MG63 (cell line): ENCODE measurements around the gene SLC25A52. TPM values are rescaled to one million over a fixed set of nuclear protein-coding genes. Genes with fewer than 3 reads are reported as not detected.

Experiments used
- DNase-seq: peaks from one replicate; pipeline ENCODE4 v3.0.0-alpha.2; 2020
- H3K27me3 ChIP-seq: fragments of 250-450 bp; sonication (Bioruptor Pico); 2 replicates; pipeline ENCODE4 v1.5.1; 2020; ENCODE audit warnings: mild to moderate bottlenecking, moderate library complexity
- H3K36me3 ChIP-seq: fragments of 250-450 bp; sonication (Bioruptor Pico); 2 replicates; pipeline ENCODE4 v1.5.1; 2020; ENCODE audit warnings: mild to moderate bottlenecking, moderate library complexity
- H3K4me3 ChIP-seq: fragments of 250-450 bp; sonication (Bioruptor Pico); 2 replicates; pipeline ENCODE4 v1.5.1; 2020; ENCODE audit warnings: mild to moderate bottlenecking, moderate library complexity
- H3K9me3 ChIP-seq: fragments of 250-450 bp; sonication (Bioruptor Pico); 2 replicates; pipeline ENCODE4 v1.5.1; 2020; ENCODE audit warnings: mild to moderate bottlenecking, moderate library complexity
- total RNA-seq: library from RNA; depleted of rRNA; stranded (reverse); fragments of >200 nt; shearing (Covaris generic); gene quantifications from 2 replicates; pipeline ENCODE4 v1.2.3, GENCODE V29; 2014; ENCODE audit warnings: low replicate concordance; rRNA removed

SLC25A52 gene
- total RNA-seq, 1 experiment from 2014 or later = not detected

GRCh38 chr18:31719363-31720006, 41.2 kb downstream of the SLC25A52 start:
- Histone ChIP-seq H3K36me3 (no peaks in the 10 kb centered on the region), H3K4me3 (no peak overlapping the region), H3K27me3 (no peaks in the 10 kb centered on the region)

GRCh38 chr18:31718386-31718785, 42.3 kb downstream of the SLC25A52 start:
- Histone ChIP-seq H3K27me3 (no peaks in the 10 kb centered on the region), H3K4me3 (no peak overlapping the region), H3K9me3 (no peaks in the 10 kb centered on the region; the same call in 1 of the 2 replicates), H3K36me3 (no peaks in the 10 kb centered on the region)
- no peak for DNase-seq

More at GRCh38 chr18:31719363-31720006, 41.2 kb downstream of the SLC25A52 start:
- DNase-seq = no peak
- H3K9me3 ChIP-seq = no peaks in the 10 kb centered on the region; the same call in 1 of the 2 replicates

GRCh38 chr18:31716362-31716761, 44.3 kb downstream of the SLC25A52 start:
- DNase-seq = no peak
- Histone ChIP-seq H3K4me3 (no peak overlapping the region), H3K36me3 (no peaks in the 10 kb centered on the region), H3K9me3 (no peaks in the 10 kb centered on the region; the same call in 1 of the 2 replicates), H3K27me3 (no peaks in the 10 kb centered on the region)

- Histone ChIP-seq H3K9me3 (no peaks in the 10 kb centered on the region), H3K36me3 (no peaks in the 10 kb centered on the region), H3K4me3 (no peak overlapping the region), H3K27me3 (no peaks in the 10 kb centered on the region)
- DNase-seq = no peak
Measured at GRCh38 chr18:31711365-31712172, 49.1 kb downstream of the SLC25A52 start.

GRCh38 chr18:31710826-31711225, 49.9 kb downstream of the SLC25A52 start:
- no peak overlapping the region for H3K4me3 ChIP-seq
- no peaks in the 10 kb centered on the region for H3K27me3 ChIP-seq
- H3K9me3 ChIP-seq = no peaks in the 10 kb centered on the region
- H3K36me3 ChIP-seq = no peaks in the 10 kb centered on the region
- no peak for DNase-seq

Other genes starting within 250 kb of the SLC25A52 start
- gene TTR, start 169.0 kb downstream of the SLC25A52 start, total RNA-seq = not detected in 2 replicates
- gene B4GALT6, start 76.3 kb downstream of the SLC25A52 start, total RNA-seq = 1.7 and 2.0 TPM in 2 replicates
- gene TRAPPC8, start 182.2 kb upstream of the SLC25A52 start, total RNA-seq = 27.1 and 40.7 TPM in 2 replicates